Hepatocyte (in vitro differentiated cells): ENCODE data around the gene RSPRY1. TPM values are rescaled to one million over a fixed set of nuclear protein-coding genes. Genes with fewer than 3 reads are reported as not detected.

Source experiments
- DNase-seq: peaks from one replicate; pipeline ENCODE4 v3.0.0-alpha.2; 2016; ENCODE audit warnings: low spot score
- H2AFZ ChIP-seq: fragments of 200-600 bp; sonication (generic); 2 replicates; pipeline ENCODE4 v1.6.0; 2016; ENCODE audit warnings: antibody characterized with exemption, mild to moderate bottlenecking
- H3K27ac ChIP-seq: fragments of 200-600 bp; sonication (generic); 2 replicates; pipeline ENCODE4 v1.5.1; 2016; ENCODE audit warnings: mild to moderate bottlenecking
- H3K27me3 ChIP-seq: fragments of 200-600 bp; sonication (generic); 2 replicates; pipeline ENCODE4 v1.6.1; 2016
- H3K36me3 ChIP-seq: fragments of 200-600 bp; sonication (generic); replicated peaks from 2 replicates; pipeline ENCODE4 v1.5.1; 2016; ENCODE audit warnings: low read depth; ENCODE audit not compliant: insufficient read depth
- H3K4me1 ChIP-seq: fragments of 200-600 bp; sonication (generic); 2 replicates; pipeline ENCODE4 v1.5.1; 2016; ENCODE audit warnings: mild to moderate bottlenecking, moderate library complexity; ENCODE audit not compliant: insufficient read depth
- H3K4me2 ChIP-seq: fragments of 200-600 bp; sonication (generic); 2 replicates; pipeline ENCODE4 v1.6.0; 2016
- H3K4me3 ChIP-seq: fragments of 200-600 bp; sonication (generic); 2 replicates; pipeline ENCODE4 v1.5.1; 2016; ENCODE audit warnings: mild to moderate bottlenecking
- H3K79me2 ChIP-seq: fragments of 200-600 bp; sonication (generic); 2 replicates; pipeline ENCODE4 v1.6.0; 2017; ENCODE audit warnings: mild to moderate bottlenecking
- H3K9me2 ChIP-seq: fragments of 200-600 bp; sonication (generic); replicated peaks from 2 replicates; pipeline ENCODE4 v1.6.0; 2017; ENCODE audit warnings: mild to moderate bottlenecking; ENCODE audit not compliant: insufficient read depth
- H3K9me3 ChIP-seq: fragments of 200-600 bp; sonication (generic); 2 replicates; pipeline ENCODE4 v1.5.1; 2016; ENCODE audit warnings: low read depth, mild to moderate bottlenecking
- H4K20me1 ChIP-seq: fragments of 200-600 bp; sonication (generic); 2 replicates; pipeline ENCODE4 v1.6.0; 2016; ENCODE audit warnings: mild to moderate bottlenecking; ENCODE audit not compliant: insufficient read depth, poor library complexity, severe bottlenecking
- EZH2 ChIP-seq: fragments of 200-600 bp; sonication (generic); IDR thresholded peaks from 2 replicates; pipeline ENCODE4 v1.6.1; 2016; ENCODE audit warnings: antibody characterized with exemption, mild to moderate bottlenecking, borderline replicate concordance
- EZH2phosphoT487 ChIP-seq: fragments of 200-600 bp; sonication (generic); IDR thresholded peaks from one replicate; pipeline ENCODE4 v1.6.1; 2018; ENCODE audit warnings: antibody characterized with exemption, mild to moderate bottlenecking, low read depth, moderate library complexity; ENCODE audit not compliant: unreplicated experiment, severe bottlenecking
- WGBS: methylation state at CpG from one replicate; pipeline ENCODE4 v1.1.6; 2016; ENCODE audit warnings: low lambda C conversion rate; ENCODE audit errors: missing lambda C conversion rate; 5-methylcytosine and 5-hydroxymethylcytosine counted together
- polyA plus RNA-seq: library from polyadenylated mRNA; unstranded; fragments of >200 nt; fragmentation: Nextera tagmentation; extraction: Ambion mirVana; gene quantifications from 2 replicates; pipeline ENCODE4 v1.2.1, GENCODE V29; 2016
- total RNA-seq: library from RNA; depleted of rRNA; stranded (reverse); fragments of >200 nt; gene quantifications from 2 replicates; pipeline ENCODE4 v1.2.3, GENCODE V29; 2014
- TF ChIP-seq, protein P1 (sequence below): fragments of 200-600 bp; sonication (generic); IDR thresholded peaks from 2 replicates; pipeline ENCODE4 v1.5.1; 2016; ENCODE audit warnings: antibody characterized with exemption, mild to moderate bottlenecking; ENCODE audit not compliant: poor library complexity

RSPRY1 gene
- total and polyA plus RNA-seq, 2 experiments from 2014 or later, result 42.3 to 57.5 TPM

GRCh38 chr16:57184113-57184512 lies 2.0 kb upstream of the RSPRY1 start:
- Histone ChIP-seq H3K4me2 (peak overlapping the region; percentile 91), H3K27me3 (no peaks in the 10 kb centered on the region)
- 97% methylated on average over 4 of the region's 4 CpGs for WGBS

GRCh38 chr16:57184887-57185445 lies 1.2 kb upstream of the RSPRY1 start:
- DNase-seq, result no peak

More at GRCh38 chr16:57184113-57184512, 2.0 kb upstream of the RSPRY1 start:
- no peaks in the 10 kb centered on the region for H3K9me2 ChIP-seq
- H3K36me3 ChIP-seq, result no peaks in the 10 kb centered on the region
- H2AFZ ChIP-seq, result no peak overlapping the region
- H3K4me1 ChIP-seq, result peaks cover 20% of the 10 kb centered on the region
- H3K4me3 ChIP-seq, result no peak overlapping the region
- TF ChIP-seq EZH2phosphoT487, result no peak
- TF ChIP-seq, protein P1, sequence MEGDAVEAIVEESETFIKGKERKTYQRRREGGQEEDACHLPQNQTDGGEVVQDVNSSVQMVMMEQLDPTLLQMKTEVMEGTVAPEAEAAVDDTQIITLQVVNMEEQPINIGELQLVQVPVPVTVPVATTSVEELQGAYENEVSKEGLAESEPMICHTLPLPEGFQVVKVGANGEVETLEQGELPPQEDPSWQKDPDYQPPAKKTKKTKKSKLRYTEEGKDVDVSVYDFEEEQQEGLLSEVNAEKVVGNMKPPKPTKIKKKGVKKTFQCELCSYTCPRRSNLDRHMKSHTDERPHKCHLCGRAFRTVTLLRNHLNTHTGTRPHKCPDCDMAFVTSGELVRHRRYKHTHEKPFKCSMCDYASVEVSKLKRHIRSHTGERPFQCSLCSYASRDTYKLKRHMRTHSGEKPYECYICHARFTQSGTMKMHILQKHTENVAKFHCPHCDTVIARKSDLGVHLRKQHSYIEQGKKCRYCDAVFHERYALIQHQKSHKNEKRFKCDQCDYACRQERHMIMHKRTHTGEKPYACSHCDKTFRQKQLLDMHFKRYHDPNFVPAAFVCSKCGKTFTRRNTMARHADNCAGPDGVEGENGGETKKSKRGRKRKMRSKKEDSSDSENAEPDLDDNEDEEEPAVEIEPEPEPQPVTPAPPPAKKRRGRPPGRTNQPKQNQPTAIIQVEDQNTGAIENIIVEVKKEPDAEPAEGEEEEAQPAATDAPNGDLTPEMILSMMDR, result no peak
- TF ChIP-seq EZH2, result no peak
- peaks cover 85% of the 10 kb centered on the region for H3K79me2 ChIP-seq
- no peak for DNase-seq
- no peak overlapping the region for H3K27ac ChIP-seq
- peaks cover 11% of the 10 kb centered on the region for H4K20me1 ChIP-seq
- H3K9me3 ChIP-seq, result no peaks in the 10 kb centered on the region

GRCh38 chr16:57185446-57185944 lies 634 bp upstream of the RSPRY1 start:
- Histone ChIP-seq H3K27me3 (no peaks in the 10 kb centered on the region), H3K4me3 (peak overlapping the region; percentile 42), H3K9me2 (no peaks in the 10 kb centered on the region), H3K36me3 (no peaks in the 10 kb centered on the region), H3K4me1 (peaks cover 21% of the 10 kb centered on the region), H3K4me2 (peak overlapping the region; percentile 91), H3K9me3 (no peaks in the 10 kb centered on the region), H4K20me1 (peaks cover 23% of the 10 kb centered on the region), H3K79me2 (peaks cover 88% of the 10 kb centered on the region), H3K27ac (peak overlapping the region; percentile 92), H2AFZ (peak overlapping the region; percentile 64)
- DNase-seq, result peak; percentile 67
- no peak for TF ChIP-seq EZH2
- TF ChIP-seq, protein P1, result no peak
- TF ChIP-seq EZH2phosphoT487, result no peak
- WGBS, result under 1% methylated on average over 37 of the region's 37 CpGs

More at GRCh38 chr16:57184887-57185445, 1.2 kb upstream of the RSPRY1 start:
- Histone ChIP-seq H4K20me1 (peaks cover 18% of the 10 kb centered on the region), H3K4me2 (peak overlapping the region; percentile 91), H2AFZ (peak overlapping the region; percentile 64), H3K9me3 (no peaks in the 10 kb centered on the region), H3K4me3 (peak overlapping the region; percentile 42), H3K27me3 (no peaks in the 10 kb centered on the region), H3K9me2 (no peaks in the 10 kb centered on the region), H3K79me2 (peaks cover 88% of the 10 kb centered on the region), H3K36me3 (no peaks in the 10 kb centered on the region), H3K4me1 (peaks cover 19% of the 10 kb centered on the region), H3K27ac (peak overlapping the region; percentile 92)
- 29% methylated on average over 15 of the region's 15 CpGs for WGBS
- TF ChIP-seq EZH2phosphoT487 (no peak), EZH2 (no peak)
- TF ChIP-seq, protein P1, result no peak
